SU-DHL-6 (cell line): ENCODE results near the gene LY6G6D.

Source experiments
- H2AFZ ChIP-seq: fragments of 200-600 bp; sonication (generic); 2 replicates; pipeline ENCODE4 v1.6.1; 2014; ENCODE audit warnings: low read depth, mild to moderate bottlenecking, moderate library complexity, mixed read lengths, antibody characterized with exemption, low read length; ENCODE audit not compliant: severe bottlenecking
- H3F3A ChIP-seq: fragments of 200-600 bp; shearing (Covaris generic); 2 replicates; pipeline ENCODE4 v1.6.0; 2016; ENCODE audit warnings: antibody characterized with exemption, mild to moderate bottlenecking; ENCODE audit not compliant: insufficient read depth
- H3K27ac ChIP-seq: fragments of 200-600 bp; sonication (generic); 2 replicates; pipeline ENCODE4 v1.5.1; 2016; ENCODE audit warnings: low read depth, mild to moderate bottlenecking, low read length, moderate library complexity, mixed read lengths
- H3K27me3 ChIP-seq: fragments of 200-600 bp; sonication (generic), shearing (Covaris generic); 2 replicates; pipeline ENCODE4 v1.6.0; 2014; ENCODE audit warnings: mild to moderate bottlenecking, low read length
- H3K36me3 ChIP-seq: fragments of 200-600 bp; sonication (generic); 2 replicates; pipeline ENCODE4 v1.6.1; 2014; ENCODE audit warnings: mild to moderate bottlenecking, low read length, mixed read lengths
- H3K4me2 ChIP-seq: fragments of 300-600, 200-600 bp; shearing (Covaris generic), sonication (generic); 2 replicates; pipeline ENCODE4 v1.6.0; 2014; ENCODE audit warnings: low read length, low read depth, mild to moderate bottlenecking; ENCODE audit not compliant: poor library complexity, severe bottlenecking
- H3K4me3 ChIP-seq: fragments of 200-600 bp; sonication (generic); 2 replicates; pipeline ENCODE4 v1.5.1; 2014; ENCODE audit warnings: antibody characterized with exemption, low read length, mild to moderate bottlenecking, mixed read lengths; ENCODE audit not compliant: insufficient read depth, poor library complexity, severe bottlenecking
- H3K79me2 ChIP-seq: fragments of 200-600 bp; sonication (generic); 2 replicates; pipeline ENCODE4 v1.6.1; 2014; ENCODE audit warnings: mild to moderate bottlenecking, low read length, moderate library complexity; ENCODE audit not compliant: insufficient read depth
- H3K9ac ChIP-seq: fragments of 200-600 bp; sonication (generic); 2 replicates; pipeline ENCODE4 v1.7.0; 2014; ENCODE audit warnings: mild to moderate bottlenecking, low read length
- H3K9me2 ChIP-seq: fragments of 200-600 bp; sonication (generic); replicated peaks from 2 replicates; pipeline ENCODE4 v1.6.1; 2014; ENCODE audit warnings: low read length; ENCODE audit not compliant: insufficient read depth
- H3K9me3 ChIP-seq: fragments of 200-600 bp; sonication (generic); 2 replicates; pipeline ENCODE4 v1.6.1; 2014; ENCODE audit warnings: low read length, mixed read lengths; ENCODE audit not compliant: insufficient read depth
- H4K20me1 ChIP-seq: fragments of 200-600 bp; sonication (generic); 2 replicates; pipeline ENCODE4 v1.6.1; 2014; ENCODE audit warnings: low read depth, mild to moderate bottlenecking, antibody characterized with exemption, low read length, moderate library complexity, mixed read lengths
- EZH2phosphoT487 ChIP-seq: fragments of 200-600 bp; sonication (generic), shearing (Covaris generic); conservative IDR thresholded peaks from 2 replicates; pipeline ENCODE4 v1.6.1; 2018; ENCODE audit warnings: mild to moderate bottlenecking, antibody characterized with exemption, low read length, moderate library complexity, mixed read lengths
- TF ChIP-seq, protein P1 (sequence below): fragments of 200-600 bp; sonication (generic); IDR thresholded peaks from one replicate; pipeline ENCODE4 v1.5.1; 2017; ENCODE audit warnings: antibody characterized with exemption, mild to moderate bottlenecking, low read length, moderate library complexity; ENCODE audit not compliant: insufficient read depth, poor library complexity, severe bottlenecking

LY6G6D gene

DNA sequence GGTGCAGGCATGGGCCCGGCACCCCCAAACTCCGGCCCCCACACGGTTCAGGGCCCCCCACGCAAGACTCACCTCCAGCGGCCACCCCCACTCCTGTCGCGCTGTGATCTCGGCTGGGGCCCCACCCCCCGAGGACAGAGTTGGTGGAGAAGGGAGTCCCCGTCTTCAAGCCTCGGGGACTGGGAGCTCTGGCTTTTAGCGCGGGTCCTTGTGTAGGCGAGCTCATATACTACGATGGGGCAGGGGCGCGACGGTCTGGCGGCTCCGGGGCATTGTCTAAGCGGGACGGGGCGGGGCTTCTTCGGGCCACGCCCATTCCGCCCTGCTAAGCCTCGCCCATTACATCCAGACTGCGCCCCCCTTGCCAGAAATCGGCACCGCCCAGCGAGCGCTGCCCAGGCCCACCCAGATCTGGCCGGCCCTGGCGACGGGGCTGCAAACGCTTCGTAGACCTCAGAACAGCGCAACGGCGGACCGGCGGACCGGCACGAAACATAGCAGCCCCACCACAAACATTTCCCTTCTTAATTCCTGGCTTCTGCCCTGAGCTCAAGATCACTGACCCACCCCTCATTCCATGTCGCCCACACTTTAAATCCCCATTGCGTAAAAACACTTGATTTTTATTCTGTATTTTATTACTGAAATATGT lies 15.0 kb downstream of the LY6G6D start:
- H3K9ac ChIP-seq = peak overlapping the region; percentile 55
- H3K27me3 ChIP-seq = no peaks in the 10 kb centered on the region
- H3K4me3 ChIP-seq = peak overlapping the region; percentile 63
- no peaks in the 10 kb centered on the region for H4K20me1 ChIP-seq
- H3F3A ChIP-seq = peaks cover 30% of the 10 kb centered on the region
- peak overlapping the region; percentile 73 for H3K4me2 ChIP-seq
- peak overlapping the region; percentile 27 for H2AFZ ChIP-seq
- H3K9me2 ChIP-seq = no peaks in the 10 kb centered on the region
- peaks cover 18% of the 10 kb centered on the region; the same call in 1 of the 2 replicates for H3K36me3 ChIP-seq
- peak overlapping the region; percentile 20 for H3K27ac ChIP-seq
- TF ChIP-seq, protein P1, sequence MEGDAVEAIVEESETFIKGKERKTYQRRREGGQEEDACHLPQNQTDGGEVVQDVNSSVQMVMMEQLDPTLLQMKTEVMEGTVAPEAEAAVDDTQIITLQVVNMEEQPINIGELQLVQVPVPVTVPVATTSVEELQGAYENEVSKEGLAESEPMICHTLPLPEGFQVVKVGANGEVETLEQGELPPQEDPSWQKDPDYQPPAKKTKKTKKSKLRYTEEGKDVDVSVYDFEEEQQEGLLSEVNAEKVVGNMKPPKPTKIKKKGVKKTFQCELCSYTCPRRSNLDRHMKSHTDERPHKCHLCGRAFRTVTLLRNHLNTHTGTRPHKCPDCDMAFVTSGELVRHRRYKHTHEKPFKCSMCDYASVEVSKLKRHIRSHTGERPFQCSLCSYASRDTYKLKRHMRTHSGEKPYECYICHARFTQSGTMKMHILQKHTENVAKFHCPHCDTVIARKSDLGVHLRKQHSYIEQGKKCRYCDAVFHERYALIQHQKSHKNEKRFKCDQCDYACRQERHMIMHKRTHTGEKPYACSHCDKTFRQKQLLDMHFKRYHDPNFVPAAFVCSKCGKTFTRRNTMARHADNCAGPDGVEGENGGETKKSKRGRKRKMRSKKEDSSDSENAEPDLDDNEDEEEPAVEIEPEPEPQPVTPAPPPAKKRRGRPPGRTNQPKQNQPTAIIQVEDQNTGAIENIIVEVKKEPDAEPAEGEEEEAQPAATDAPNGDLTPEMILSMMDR = no peak
- TF ChIP-seq EZH2phosphoT487 = no peak
- H3K9me3 ChIP-seq = no peaks in the 10 kb centered on the region
- peaks cover 11% of the 10 kb centered on the region for H3K79me2 ChIP-seq

DNA sequence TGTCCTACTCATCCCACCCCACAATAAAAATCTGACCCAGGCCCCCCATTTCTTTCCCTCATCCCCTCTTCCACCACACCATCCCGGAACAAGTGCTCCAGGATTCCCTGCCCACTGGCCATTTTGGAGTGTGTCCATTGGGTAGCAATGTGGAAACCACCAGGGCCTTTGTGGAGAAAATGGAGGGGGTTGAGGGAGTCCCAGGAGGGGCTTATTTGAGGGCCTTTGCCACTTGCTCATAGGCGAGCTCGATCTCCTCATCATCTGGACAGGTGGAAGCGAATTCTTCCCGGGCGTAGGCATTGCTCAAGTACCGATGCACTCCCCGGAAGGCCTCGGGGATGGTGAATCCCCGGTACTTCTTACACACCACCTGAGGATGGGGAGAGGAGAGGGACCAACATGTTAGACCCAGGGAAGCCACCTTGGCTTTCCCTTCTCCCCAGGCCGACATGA lies 15.5 kb downstream of the LY6G6D start:
- peaks cover 30% of the 10 kb centered on the region for H3F3A ChIP-seq
- H3K9ac ChIP-seq = no peak overlapping the region

DNA sequence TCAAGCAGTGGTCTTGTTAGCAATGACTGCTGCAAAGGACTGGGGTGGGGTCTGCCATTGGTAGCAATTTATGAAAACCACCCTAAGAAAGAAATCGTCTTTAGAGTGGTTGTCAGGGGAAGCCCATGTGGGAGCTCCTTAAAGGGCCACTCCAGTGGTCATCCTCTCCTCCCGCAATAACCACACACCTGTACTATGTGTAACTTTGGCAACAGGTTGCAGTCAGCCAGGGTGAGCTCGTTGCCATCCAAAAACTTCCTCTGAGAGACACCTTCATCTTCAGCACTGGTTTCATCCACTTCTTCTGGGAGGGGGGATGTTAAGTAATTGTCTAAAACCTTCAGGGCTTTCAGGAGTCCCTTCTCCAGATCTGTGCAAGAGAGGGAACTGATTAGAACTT lies 16.9 kb downstream of the LY6G6D start:
- H3K4me2 ChIP-seq = no peak overlapping the region
- H3K27me3 ChIP-seq = no peaks in the 10 kb centered on the region
- H3K27ac ChIP-seq = peak overlapping the region; percentile 2; the same call in 1 of the 2 replicates
- TF ChIP-seq EZH2phosphoT487 = no peak
- TF ChIP-seq, protein P1 = no peak
- no peak overlapping the region for H3K9ac ChIP-seq
- H4K20me1 ChIP-seq = no peaks in the 10 kb centered on the region
- peaks cover 32% of the 10 kb centered on the region for H3F3A ChIP-seq
- no peaks in the 10 kb centered on the region for H3K9me2 ChIP-seq
- no peak overlapping the region for H2AFZ ChIP-seq
- H3K36me3 ChIP-seq = peaks cover 18% of the 10 kb centered on the region; the same call in 1 of the 2 replicates
- H3K79me2 ChIP-seq = peaks cover 31% of the 10 kb centered on the region
- H3K9me3 ChIP-seq = no peaks in the 10 kb centered on the region
- H3K4me3 ChIP-seq = no peak overlapping the region

More for the DNA sequence above, 15.5 kb downstream of the LY6G6D start:
- TF ChIP-seq EZH2phosphoT487 = no peak
- TF ChIP-seq, protein P1 = no peak
- Histone ChIP-seq H3K9me2 (no peaks in the 10 kb centered on the region), H3K4me2 (no peak overlapping the region), H3K4me3 (no peak overlapping the region), H3K36me3 (peaks cover 18% of the 10 kb centered on the region; the same call in 1 of the 2 replicates), H3K27ac (peak overlapping the region; percentile 6; the same call in 1 of the 2 replicates), H4K20me1 (no peaks in the 10 kb centered on the region), H3K9me3 (no peaks in the 10 kb centered on the region), H3K27me3 (no peaks in the 10 kb centered on the region), H2AFZ (no peak overlapping the region), H3K79me2 (peaks cover 17% of the 10 kb centered on the region)
